ENCODE results near the gene C22orf39. TPM values are rescaled to one million over a fixed set of nuclear protein-coding genes. Genes with fewer than 3 reads are reported as not detected.

C22orf39 gene
- total RNA-seq, 1 experiment from 2014 or later = 28.4 TPM

DNA sequence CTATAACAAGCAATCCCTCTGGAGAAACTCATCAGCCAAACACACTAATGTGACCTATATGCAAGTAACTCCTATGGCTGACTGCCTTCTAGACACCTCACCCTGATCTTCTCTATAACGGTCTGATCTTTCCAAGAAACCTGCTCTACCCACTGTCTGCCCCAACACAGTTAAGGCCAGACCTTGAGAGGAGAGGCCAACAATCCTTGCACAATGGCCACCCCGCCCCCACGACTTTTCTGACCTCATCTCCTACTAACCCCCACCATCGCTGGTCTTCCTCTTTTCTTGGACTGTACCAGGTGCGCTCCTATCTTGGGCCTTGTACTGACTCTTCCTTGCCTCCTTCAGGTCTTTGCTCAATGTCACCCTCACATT is 28.4 kb downstream of the C22orf39 start:
- H3K4me3 ChIP-seq (ENCODE audit: low read depth, low read length, poor library complexity, severe bottlenecking) = no peak overlapping the region
- no peaks in the 10 kb centered on the region for H3K4me1 ChIP-seq (ENCODE audit: insufficient read depth, low read length, poor library complexity, severe bottlenecking)
- no peaks in the 10 kb centered on the region for H3K36me3 ChIP-seq (ENCODE audit: insufficient read depth, low read length, poor library complexity, severe bottlenecking)
- no peaks in the 10 kb centered on the region for H3K27me3 ChIP-seq (replicated peaks; ENCODE audit: insufficient read depth, low read depth, low read length, poor library complexity)
- TF ChIP-seq, protein P1, sequence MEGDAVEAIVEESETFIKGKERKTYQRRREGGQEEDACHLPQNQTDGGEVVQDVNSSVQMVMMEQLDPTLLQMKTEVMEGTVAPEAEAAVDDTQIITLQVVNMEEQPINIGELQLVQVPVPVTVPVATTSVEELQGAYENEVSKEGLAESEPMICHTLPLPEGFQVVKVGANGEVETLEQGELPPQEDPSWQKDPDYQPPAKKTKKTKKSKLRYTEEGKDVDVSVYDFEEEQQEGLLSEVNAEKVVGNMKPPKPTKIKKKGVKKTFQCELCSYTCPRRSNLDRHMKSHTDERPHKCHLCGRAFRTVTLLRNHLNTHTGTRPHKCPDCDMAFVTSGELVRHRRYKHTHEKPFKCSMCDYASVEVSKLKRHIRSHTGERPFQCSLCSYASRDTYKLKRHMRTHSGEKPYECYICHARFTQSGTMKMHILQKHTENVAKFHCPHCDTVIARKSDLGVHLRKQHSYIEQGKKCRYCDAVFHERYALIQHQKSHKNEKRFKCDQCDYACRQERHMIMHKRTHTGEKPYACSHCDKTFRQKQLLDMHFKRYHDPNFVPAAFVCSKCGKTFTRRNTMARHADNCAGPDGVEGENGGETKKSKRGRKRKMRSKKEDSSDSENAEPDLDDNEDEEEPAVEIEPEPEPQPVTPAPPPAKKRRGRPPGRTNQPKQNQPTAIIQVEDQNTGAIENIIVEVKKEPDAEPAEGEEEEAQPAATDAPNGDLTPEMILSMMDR (conservative IDR thresholded peaks at IDR 0.05; ENCODE audit: low read depth, low read length) = no peak
- ChIA-PET CTCF (no interaction called here), POLR2A (ENCODE audit: low non-redundant PET) (no interaction called here)
- no TSS peak for BruUV-seq (replicated peaks)
- intact Hi-C loops (cut with micrococcal nuclease; ENCODE audit: unreplicated experiment) = no loop called here
- no peaks in the 10 kb centered on the region for H3K9me3 ChIP-seq (ENCODE audit: low read depth, low read length, poor library complexity, severe bottlenecking)
- no peak for DNase-seq (ENCODE audit: low spot score)
- no peak overlapping the region for H3K27ac ChIP-seq (ENCODE audit: low read depth, low read length, poor library complexity, severe bottlenecking)

DNA sequence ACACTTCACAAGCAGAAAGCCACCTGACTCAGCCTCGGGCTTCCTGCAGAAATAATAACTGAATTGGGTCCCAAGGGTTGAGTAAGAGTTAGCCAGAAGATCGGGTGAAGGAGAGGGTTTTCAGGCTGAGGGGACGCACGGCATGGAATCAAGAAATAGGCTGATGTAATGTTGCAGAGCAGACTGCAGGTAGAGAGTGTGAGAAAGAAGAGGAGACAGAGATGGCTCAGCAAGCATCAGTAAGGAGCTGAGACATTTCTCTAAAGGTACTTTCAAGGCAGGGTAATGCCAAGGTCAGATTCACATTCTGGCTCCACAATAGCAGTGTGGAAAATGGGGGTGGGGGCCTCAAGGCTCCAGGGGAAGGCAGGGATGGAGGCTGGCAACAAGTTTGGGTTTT is 34.6 kb downstream of the C22orf39 start:
- H3K36me3 ChIP-seq (ENCODE audit: insufficient read depth, low read length, poor library complexity, severe bottlenecking) = no peaks in the 10 kb centered on the region
- POLR2A ChIA-PET (ENCODE audit: low non-redundant PET) = no interaction called here
- no TSS peak for BruUV-seq (replicated peaks)
- H3K27ac ChIP-seq (ENCODE audit: low read depth, low read length, poor library complexity, severe bottlenecking) = no peak overlapping the region
- H3K9me3 ChIP-seq (ENCODE audit: low read depth, low read length, poor library complexity, severe bottlenecking) = no peaks in the 10 kb centered on the region
- no peaks in the 10 kb centered on the region for H3K4me1 ChIP-seq (ENCODE audit: insufficient read depth, low read length, poor library complexity, severe bottlenecking)
- no peaks in the 10 kb centered on the region for H3K27me3 ChIP-seq (replicated peaks; ENCODE audit: insufficient read depth, low read depth, low read length, poor library complexity)
- H3K4me3 ChIP-seq (ENCODE audit: low read depth, low read length, poor library complexity, severe bottlenecking) = no peak overlapping the region
- intact Hi-C loops (cut with micrococcal nuclease; ENCODE audit: unreplicated experiment) = no loop called here
- DNase-seq (ENCODE audit: low spot score) = no peak
- TF ChIP-seq EZH2 (IDR thresholded peaks at IDR 0.05; ENCODE audit: borderline replicate concordance, low read depth, low read length, poor library complexity, severe bottlenecking) = no peak
- TF ChIP-seq, protein P1 (conservative IDR thresholded peaks at IDR 0.05; ENCODE audit: low read depth, low read length) = no peak
- CTCF ChIA-PET = no interaction called here

DNA sequence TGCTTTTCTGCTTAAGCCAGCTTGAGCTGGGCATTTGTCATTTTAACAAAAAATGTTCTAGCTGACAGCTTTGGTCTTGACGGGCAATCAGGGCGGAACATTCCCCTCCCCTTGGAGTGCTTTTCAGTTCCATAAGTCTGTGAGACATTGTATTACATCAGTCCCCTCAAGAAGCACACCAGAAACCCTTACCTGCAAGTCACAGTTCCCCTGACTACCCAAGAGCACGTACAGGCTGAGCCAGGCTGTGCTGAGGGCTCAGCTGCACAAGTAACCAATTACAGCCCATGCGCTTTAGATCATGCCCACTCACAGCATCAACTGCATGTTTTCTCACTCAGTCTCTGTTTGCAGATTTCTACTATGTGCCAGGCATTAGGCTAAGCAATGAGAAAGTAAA is 35.0 kb downstream of the C22orf39 start:
- Histone ChIP-seq H3K4me3 (ENCODE audit: low read depth, low read length, poor library complexity, severe bottlenecking) (no peak overlapping the region), H3K27me3 (replicated peaks; ENCODE audit: insufficient read depth, low read depth, low read length, poor library complexity) (no peaks in the 10 kb centered on the region), H3K27ac (ENCODE audit: low read depth, low read length, poor library complexity, severe bottlenecking) (no peak overlapping the region), H3K9me3 (ENCODE audit: low read depth, low read length, poor library complexity, severe bottlenecking) (no peaks in the 10 kb centered on the region), H3K36me3 (ENCODE audit: insufficient read depth, low read length, poor library complexity, severe bottlenecking) (no peaks in the 10 kb centered on the region), H3K4me1 (ENCODE audit: insufficient read depth, low read length, poor library complexity, severe bottlenecking) (no peaks in the 10 kb centered on the region)
- TF ChIP-seq, protein P1 (conservative IDR thresholded peaks at IDR 0.05; ENCODE audit: low read depth, low read length) = no peak
- no peak for TF ChIP-seq EZH2 (IDR thresholded peaks at IDR 0.05; ENCODE audit: borderline replicate concordance, low read depth, low read length, poor library complexity, severe bottlenecking)
- BruUV-seq (replicated peaks) = no TSS peak
- ChIA-PET CTCF (no interaction called here), POLR2A (ENCODE audit: low non-redundant PET) (no interaction called here)
- intact Hi-C loops (cut with micrococcal nuclease; ENCODE audit: unreplicated experiment) = no loop called here
- DNase-seq (ENCODE audit: low spot score) = no peak

Data from A673 (cell line).